22Rv1 (cell line): ENCODE results near the gene NSUN7.

Experiments
- H3K27ac ChIP-seq: fragments of 450-650 bp; 2 replicates; pipeline ENCODE4 v1.5.1; 2017
- ZFX ChIP-seq: fragments of 450-650 bp; IDR thresholded peaks from 2 replicates; pipeline ENCODE4 v1.6.1; 2017; ENCODE audit warnings: antibody characterized with exemption, borderline replicate concordance
- TF ChIP-seq, protein P1 (sequence below): fragments of 450-650 bp; IDR thresholded peaks from 2 replicates; pipeline ENCODE4 v1.5.1; 2017; ENCODE audit warnings: mild to moderate bottlenecking

Gene NSUN7

GRCh38 chr4:40838742-40839141 is 89.0 kb downstream of the NSUN7 start:
- H3K27ac ChIP-seq, result no peak overlapping the region
- TF ChIP-seq, protein P1, sequence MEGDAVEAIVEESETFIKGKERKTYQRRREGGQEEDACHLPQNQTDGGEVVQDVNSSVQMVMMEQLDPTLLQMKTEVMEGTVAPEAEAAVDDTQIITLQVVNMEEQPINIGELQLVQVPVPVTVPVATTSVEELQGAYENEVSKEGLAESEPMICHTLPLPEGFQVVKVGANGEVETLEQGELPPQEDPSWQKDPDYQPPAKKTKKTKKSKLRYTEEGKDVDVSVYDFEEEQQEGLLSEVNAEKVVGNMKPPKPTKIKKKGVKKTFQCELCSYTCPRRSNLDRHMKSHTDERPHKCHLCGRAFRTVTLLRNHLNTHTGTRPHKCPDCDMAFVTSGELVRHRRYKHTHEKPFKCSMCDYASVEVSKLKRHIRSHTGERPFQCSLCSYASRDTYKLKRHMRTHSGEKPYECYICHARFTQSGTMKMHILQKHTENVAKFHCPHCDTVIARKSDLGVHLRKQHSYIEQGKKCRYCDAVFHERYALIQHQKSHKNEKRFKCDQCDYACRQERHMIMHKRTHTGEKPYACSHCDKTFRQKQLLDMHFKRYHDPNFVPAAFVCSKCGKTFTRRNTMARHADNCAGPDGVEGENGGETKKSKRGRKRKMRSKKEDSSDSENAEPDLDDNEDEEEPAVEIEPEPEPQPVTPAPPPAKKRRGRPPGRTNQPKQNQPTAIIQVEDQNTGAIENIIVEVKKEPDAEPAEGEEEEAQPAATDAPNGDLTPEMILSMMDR, result no peak
- no peak for TF ChIP-seq ZFX

DNA sequence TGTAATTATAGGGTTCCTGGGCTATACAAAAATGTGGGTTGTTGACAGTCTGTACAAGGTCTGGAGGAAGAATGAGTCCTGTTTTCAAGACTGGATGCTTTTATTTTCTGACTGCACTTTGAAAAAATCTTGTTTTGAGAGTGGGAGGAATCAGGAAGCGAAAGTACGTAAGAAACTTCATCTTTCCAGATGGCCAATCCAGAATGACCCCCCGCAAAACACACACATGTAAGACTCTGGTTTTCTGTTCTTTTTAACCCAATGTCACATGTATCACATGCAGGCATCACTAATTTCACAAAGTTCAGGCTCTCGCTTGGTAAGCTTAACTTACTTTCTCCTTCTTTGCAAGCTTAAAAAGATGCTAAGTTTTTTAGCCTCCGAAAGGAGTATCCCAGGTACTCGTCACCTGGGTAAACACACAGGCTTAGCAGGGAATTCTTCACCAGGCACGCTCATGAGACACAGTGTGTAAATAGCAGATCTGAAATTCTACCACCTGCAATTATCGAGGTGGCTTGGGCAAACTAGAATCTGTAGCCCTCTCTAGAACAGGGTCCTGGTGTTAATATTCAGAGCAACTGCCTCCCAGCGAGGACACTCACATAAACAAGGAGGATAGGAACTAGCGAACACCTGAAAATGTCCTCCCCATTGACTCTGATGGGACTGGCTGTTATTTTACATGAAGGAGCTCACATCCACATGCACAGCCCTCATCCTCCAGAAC is 90.7 kb downstream of the NSUN7 start:
- H3K27ac ChIP-seq, result no peak overlapping the region
- no peak for TF ChIP-seq ZFX
- TF ChIP-seq, protein P1, result no peak

- TF ChIP-seq ZFX, result no peak
- TF ChIP-seq, protein P1, result peak; percentile 89
- H3K27ac ChIP-seq, result no peak overlapping the region
Observed at GRCh38 chr4:40840985-40841571, 91.3 kb downstream of the NSUN7 start.

GRCh38 chr4:40842318-40842717 is 92.6 kb downstream of the NSUN7 start:
- no peak overlapping the region for H3K27ac ChIP-seq
- TF ChIP-seq, protein P1, result no peak
- TF ChIP-seq ZFX, result no peak

GRCh38 chr4:40842725-40843423 is 93.1 kb downstream of the NSUN7 start:
- no peak for TF ChIP-seq ZFX
- TF ChIP-seq, protein P1, result no peak
- H3K27ac ChIP-seq, result no peak overlapping the region

GRCh38 chr4:40843696-40844095 is 93.9 kb downstream of the NSUN7 start:
- no peak overlapping the region for H3K27ac ChIP-seq

More at GRCh38 chr4:40843696-40844095, 93.9 kb downstream of the NSUN7 start:
- TF ChIP-seq ZFX, result no peak
- TF ChIP-seq, protein P1, result peak; percentile 32
